NB4 (cell line): Measurements from ENCODE around the gene MRPL45.

ENCODE experiments used
- DNase-seq: peaks from one replicate; pipeline ENCODE4 v3.0.0; 2010; ENCODE audit warnings: low read depth
- H3K4me3 ChIP-seq: one replicate; pipeline ENCODE4 v1.5.1; 2011; ENCODE audit warnings: mild to moderate bottlenecking, low read depth, low read length, moderate library complexity
- MYC ChIP-seq: IDR thresholded peaks from 2 replicates; pipeline ENCODE4 v1.6.1; 2011; ENCODE audit warnings: low read depth, low read length
- POLR2A ChIP-seq: IDR thresholded peaks from 2 replicates; pipeline ENCODE4 v1.6.1; 2011; ENCODE audit warnings: mild to moderate bottlenecking; ENCODE audit not compliant: insufficient read length; ENCODE audit errors: extremely low read depth
- TF ChIP-seq, protein P1 (sequence below): IDR thresholded peaks from one replicate; pipeline ENCODE4 v1.5.1; 2012; ENCODE audit warnings: low read depth, low read length
- TF ChIP-seq, protein P2 (sequence below): IDR thresholded peaks from 2 replicates; pipeline ENCODE4 v1.6.1; 2011; ENCODE audit warnings: low read depth, low read length

MRPL45 gene

DNA sequence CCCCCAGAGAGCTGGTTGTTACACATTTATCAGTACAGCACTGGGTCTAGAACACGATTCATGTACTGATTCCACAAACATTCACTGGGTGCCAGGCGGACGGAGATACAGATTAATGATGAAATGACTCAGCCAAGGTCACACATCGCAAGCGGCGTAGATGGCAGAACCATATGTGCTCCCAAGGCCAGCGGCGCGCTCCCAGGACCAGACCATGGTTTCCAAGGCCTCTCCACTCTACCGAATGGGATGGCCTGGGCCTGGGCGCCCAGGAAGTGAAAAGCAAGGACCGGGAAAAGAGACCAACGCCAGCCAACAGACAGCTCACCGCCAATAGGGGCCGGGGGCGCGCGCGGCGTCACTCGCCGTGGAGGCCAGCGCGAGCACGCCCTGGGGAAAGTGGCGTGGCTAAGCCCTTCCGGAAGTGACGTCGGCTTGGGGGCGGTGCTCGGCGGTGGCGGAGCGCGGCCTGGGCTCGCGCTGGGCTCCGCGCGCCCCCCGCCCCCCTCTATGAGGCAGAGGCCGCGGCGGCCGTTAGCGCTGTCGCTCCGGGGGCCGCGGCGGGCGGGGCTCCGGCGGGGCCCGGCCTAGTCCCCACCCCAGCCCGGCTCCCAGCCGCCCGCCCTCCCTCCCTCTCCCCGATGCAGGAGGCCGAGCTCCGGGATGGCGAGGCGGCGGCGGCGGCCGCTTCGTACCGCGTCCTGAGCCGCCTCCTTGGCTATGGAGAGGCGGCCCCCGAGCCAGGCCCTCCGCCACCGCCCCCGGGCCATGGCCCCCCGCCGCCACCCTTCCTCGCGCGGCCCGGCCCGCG, 54.6 kb downstream of the MRPL45 start, which contains the start of gene SOCS7:
Gene SOCS7 (plus strand): TSS at position 433 of the 811 bp plus-strand sequence. CDS start 209 bp downstream, at position 642.
- H3K4me3 ChIP-seq = peak within 1 kb of the TSS; percentile 71
- 0 out of 2 replicates have a peak, but pooled peaks have one; percentile 6 for TF ChIP-seq MYC
- TF ChIP-seq, protein P1, sequence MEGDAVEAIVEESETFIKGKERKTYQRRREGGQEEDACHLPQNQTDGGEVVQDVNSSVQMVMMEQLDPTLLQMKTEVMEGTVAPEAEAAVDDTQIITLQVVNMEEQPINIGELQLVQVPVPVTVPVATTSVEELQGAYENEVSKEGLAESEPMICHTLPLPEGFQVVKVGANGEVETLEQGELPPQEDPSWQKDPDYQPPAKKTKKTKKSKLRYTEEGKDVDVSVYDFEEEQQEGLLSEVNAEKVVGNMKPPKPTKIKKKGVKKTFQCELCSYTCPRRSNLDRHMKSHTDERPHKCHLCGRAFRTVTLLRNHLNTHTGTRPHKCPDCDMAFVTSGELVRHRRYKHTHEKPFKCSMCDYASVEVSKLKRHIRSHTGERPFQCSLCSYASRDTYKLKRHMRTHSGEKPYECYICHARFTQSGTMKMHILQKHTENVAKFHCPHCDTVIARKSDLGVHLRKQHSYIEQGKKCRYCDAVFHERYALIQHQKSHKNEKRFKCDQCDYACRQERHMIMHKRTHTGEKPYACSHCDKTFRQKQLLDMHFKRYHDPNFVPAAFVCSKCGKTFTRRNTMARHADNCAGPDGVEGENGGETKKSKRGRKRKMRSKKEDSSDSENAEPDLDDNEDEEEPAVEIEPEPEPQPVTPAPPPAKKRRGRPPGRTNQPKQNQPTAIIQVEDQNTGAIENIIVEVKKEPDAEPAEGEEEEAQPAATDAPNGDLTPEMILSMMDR = no peak
- peak; percentile 65 for TF ChIP-seq POLR2A
- TF ChIP-seq, protein P2, sequence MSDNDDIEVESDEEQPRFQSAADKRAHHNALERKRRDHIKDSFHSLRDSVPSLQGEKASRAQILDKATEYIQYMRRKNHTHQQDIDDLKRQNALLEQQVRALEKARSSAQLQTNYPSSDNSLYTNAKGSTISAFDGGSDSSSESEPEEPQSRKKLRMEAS = no peak

DNA sequence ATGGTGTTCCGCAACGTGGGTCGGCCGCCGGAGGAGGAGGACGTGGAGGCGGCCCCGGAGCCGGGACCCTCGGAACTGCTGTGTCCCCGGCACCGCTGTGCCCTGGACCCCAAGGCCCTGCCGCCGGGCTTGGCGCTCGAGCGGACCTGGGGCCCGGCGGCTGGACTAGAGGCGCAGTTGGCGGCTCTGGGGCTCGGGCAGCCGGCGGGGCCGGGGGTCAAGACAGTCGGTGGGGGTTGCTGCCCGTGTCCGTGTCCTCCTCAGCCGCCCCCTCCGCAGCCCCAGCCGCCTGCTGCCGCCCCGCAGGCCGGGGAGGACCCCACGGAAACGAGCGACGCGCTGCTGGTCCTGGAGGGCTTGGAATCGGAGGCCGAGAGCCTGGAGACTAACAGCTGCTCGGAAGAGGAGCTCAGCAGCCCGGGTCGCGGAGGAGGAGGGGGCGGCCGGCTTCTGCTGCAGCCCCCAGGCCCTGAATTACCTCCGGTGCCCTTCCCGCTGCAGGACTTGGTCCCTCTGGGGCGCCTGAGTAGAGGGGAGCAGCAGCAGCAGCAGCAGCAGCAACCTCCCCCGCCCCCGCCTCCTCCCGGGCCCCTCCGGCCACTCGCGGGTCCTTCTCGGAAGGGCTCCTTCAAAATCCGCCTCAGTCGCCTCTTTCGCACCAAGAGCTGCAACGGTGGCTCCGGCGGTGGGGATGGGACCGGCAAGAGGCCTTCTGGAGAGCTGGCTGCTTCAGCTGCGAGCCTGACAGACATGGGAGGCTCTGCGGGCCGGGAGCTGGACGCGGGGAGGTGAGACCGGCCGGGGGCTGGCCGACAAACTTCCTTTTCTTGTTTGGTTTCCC, 55.5 kb downstream of the MRPL45 start:
- peak; percentile 76 for DNase-seq
- TF ChIP-seq, protein P2 = no peak
- TF ChIP-seq POLR2A = no peak
- no peak for TF ChIP-seq MYC
- TF ChIP-seq, protein P1 = no peak

More for the DNA sequence above, 54.6 kb downstream of the MRPL45 start, which contains the start of gene SOCS7:
- peak; percentile 96 for DNase-seq

DNA sequence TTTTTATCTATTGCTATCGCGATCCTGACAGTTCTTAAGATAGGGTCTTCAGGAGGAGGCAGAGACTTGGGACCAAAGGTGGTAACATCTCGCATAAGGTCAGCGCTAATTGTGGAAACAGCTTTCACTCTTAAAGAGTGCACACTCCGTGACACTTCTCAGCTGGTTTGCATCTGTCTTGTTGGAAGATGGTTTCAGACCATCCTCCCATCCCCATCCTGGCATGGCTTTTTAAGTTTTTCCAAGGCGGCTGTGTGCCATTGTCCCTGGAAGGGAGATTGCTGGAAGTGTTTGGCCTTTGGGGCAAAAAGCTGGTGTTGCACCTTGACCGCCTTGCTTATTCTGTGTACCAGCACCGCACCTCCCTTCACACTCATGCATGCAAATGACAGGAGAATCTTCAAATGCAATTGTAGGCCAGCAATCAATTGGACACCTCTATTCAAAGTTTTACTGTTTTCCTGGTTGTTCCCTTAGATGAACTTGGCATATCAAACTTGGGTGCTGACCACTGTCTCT, 56.2 kb downstream of the MRPL45 start:
- no peak for TF ChIP-seq MYC
- TF ChIP-seq, protein P2 = no peak
- TF ChIP-seq, protein P1 = no peak
- no peak for TF ChIP-seq POLR2A
- peak overlapping the region; percentile 65 for H3K4me3 ChIP-seq
- no peak for DNase-seq

More for the DNA sequence above, 55.5 kb downstream of the MRPL45 start:
- peak overlapping the region; percentile 65 for H3K4me3 ChIP-seq

DNA sequence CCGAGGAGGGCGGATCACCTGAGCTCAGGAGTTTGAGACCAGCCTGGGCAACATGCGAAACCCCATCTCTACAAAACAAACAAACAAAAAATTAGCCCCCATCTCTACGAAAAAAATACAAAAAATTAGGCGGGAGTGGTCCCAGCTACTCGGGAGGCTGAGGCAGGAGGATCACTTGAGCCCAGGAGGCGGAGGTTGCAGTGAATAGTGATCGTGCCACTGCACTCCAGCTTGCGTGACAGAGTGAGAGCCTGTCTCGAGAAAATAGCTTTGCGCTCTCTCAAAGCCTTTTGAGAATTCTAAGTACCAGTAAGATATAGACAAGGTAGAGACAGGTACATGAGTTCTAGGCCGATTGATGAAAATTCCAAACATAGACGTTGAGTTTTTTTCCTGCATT, 56.7 kb downstream of the MRPL45 start:
- no peak for DNase-seq
- TF ChIP-seq MYC (no peak), POLR2A (no peak)
- TF ChIP-seq, protein P2 = no peak
- TF ChIP-seq, protein P1 = no peak
- peak overlapping the region; percentile 65 for H3K4me3 ChIP-seq

DNA sequence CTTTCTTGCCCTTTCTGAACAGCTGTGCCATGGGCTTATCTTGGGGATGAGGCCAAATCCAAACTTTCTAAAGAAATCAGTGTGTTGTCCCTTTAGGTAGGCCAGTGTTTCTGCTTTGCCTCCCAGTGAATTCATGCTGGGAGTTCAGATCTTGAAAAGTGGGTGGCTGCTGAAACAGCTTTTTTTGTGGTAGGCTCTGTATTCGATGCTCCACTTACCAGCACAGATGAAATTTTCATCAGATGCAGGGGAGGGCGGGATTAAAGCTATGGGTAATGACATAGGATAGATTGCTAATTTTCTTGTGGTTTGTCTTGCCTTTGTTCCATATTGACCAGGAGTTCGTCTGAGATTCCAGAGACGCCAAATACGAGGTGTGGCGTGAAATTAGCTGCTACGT, 57.5 kb downstream of the MRPL45 start:
- DNase-seq = no peak
- peak overlapping the region; percentile 3 for H3K4me3 ChIP-seq
- TF ChIP-seq, protein P1 = no peak
- no peak for TF ChIP-seq POLR2A
- TF ChIP-seq, protein P2 = no peak
